Heart left ventricle (tissue), 16 donors: Measurements from ENCODE around the gene ACSL1. TPM values are rescaled to one million over a fixed set of nuclear protein-coding genes. Genes with fewer than 3 reads are reported as not detected.

Experiments
- ATAC-seq, 4 donors: fragments of 200-7000 bp; cut with Tn5 transposase; one replicate each; pipeline ENCODE4 v1.9.1; 2020 to 2022; ENCODE audit warnings: moderate library complexity in 4 of 4, mild to moderate bottlenecking in 3 of 4, moderate number of reproducible peaks in 1 of 4
- DNase-seq, 5 donors: peaks; one replicate each; pipeline ENCODE4 v3.0.0-alpha.2; 2020
- H3K27ac ChIP-seq, 12 donors: fragments of 200-600 bp; sonication (generic) in 4 of 12; one replicate each; pipeline versions ENCODE4 v1.5.0 to v1.8.0; 2016 to 2022; ENCODE audit warnings: mild to moderate bottlenecking in 2 of 12
- H3K27me3 ChIP-seq, 9 donors: fragments of 200-600 bp; sonication (generic) in 2 of 9; one replicate each; pipeline versions ENCODE4 v1.5.1 to v1.8.0; 2016 to 2022; ENCODE audit warnings: mild to moderate bottlenecking in 3 of 9
- H3K36me3 ChIP-seq, 9 donors: fragments of 200-600 bp; sonication (generic) in 2 of 9; one replicate each; pipeline versions ENCODE4 v1.5.0 to v1.8.0; 2018 to 2022; ENCODE audit warnings: mild to moderate bottlenecking in 2 of 9
- H3K4me1 ChIP-seq, 12 donors: fragments of 200-600 bp; sonication (generic) in 4 of 12; one replicate each; pipeline versions ENCODE4 v1.5.0 to v1.8.0; 2016 to 2022; ENCODE audit warnings: mild to moderate bottlenecking in 3 of 12
- H3K4me3 ChIP-seq, 12 donors: fragments of 200-600 bp; sonication (generic) in 4 of 12; one replicate each; pipeline versions ENCODE4 v1.5.0 to v1.8.0; 2017 to 2022; ENCODE audit warnings: mild to moderate bottlenecking in 9 of 12, moderate library complexity in 4 of 12
- H3K9me3 ChIP-seq, 12 donors: fragments of 200-600 bp; sonication (generic) in 4 of 12; one replicate each; pipeline versions ENCODE4 v1.5.0 to v1.8.0; 2016 to 2022; ENCODE audit warnings: mild to moderate bottlenecking in 1 of 12
- POLR2A ChIP-seq, 2 donors: fragments of 450-650 bp; IDR thresholded peaks; one replicate each; pipeline ENCODE4 v1.6.1; 2017; ENCODE audit warnings: antibody characterized with exemption in 2 of 2, mild to moderate bottlenecking in 2 of 2, moderate library complexity in 2 of 2
- WGBS, 4 donors: extraction: QIAGEN DNeasy Blood & Tissue Kit in 2 of 4; methylation state at CpG; one replicate each; pipeline versions ENCODE4 v1.1.5 to v1.1.7; 2013 to 2018; 5-methylcytosine and 5-hydroxymethylcytosine counted together
- intact Hi-C, 10 donors: fragments of 100-400 bp; cut with DNase I; formaldehyde crosslinking; loops; one replicate each; pipeline versions ENCODE4 v1.11.1 to v1.14.2; 2022
- polyA plus RNA-seq, 2 donors: library from polyadenylated mRNA; stranded (reverse); fragments of 200-250 nt; gene quantifications; one replicate each; pipeline ENCODE4 v1.2.3, GENCODE V29; 2013
- total RNA-seq, 9 donors: library from RNA; depleted of rRNA in 2 of 9; stranded (reverse); fragments of >200 nt in 2 of 9; fragmentation: NEBNext Ultra II Directional in 3 of 9; extraction: Animal tissue kit (Norgen Biotek cat#: 25700) in 3 of 9; gene quantifications; one replicate each; pipeline versions ENCODE4 v1.1.0 to v1.2.4, GENCODE V29; 2016 to 2023
- TF ChIP-seq, protein P1 (sequence below), 12 donors: fragments of 200-600 bp; sonication (generic) in 4 of 12; IDR thresholded peaks; one replicate each; pipeline versions ENCODE4 v1.5.0 to v1.8.0; 2018 to 2022; ENCODE audit warnings: antibody characterized with exemption in 12 of 12, mild to moderate bottlenecking in 5 of 12
- donor health status: ischemic (EF 13 %, LVEDD 7.1; RV severe dilation, severe dysfunction).
- donor health status: healthy with polysubstance abuse.
- donor health status: DM: no; HTN: yes; CAD: no.
- donor health status: DM: no; HTN: no; CAD: no.
- donor health status: ischemic (EF 25% LVEDD 6.9; RV normal size, moderate dysfunction).
- donor health status: ischemic (EF 25% LVEDD 5.7; RV mildly dilated, moderate dysfunction).
- donor health status: healthy.
- donor health status: DM: yes; HTN: yes; CAD: no.
- donor health status: ischemic (EF 35%, LVEDD 5.7; RV mildly dilated, moderate dysfunction).
- donor health status: nonischemic (EF 11% LVEDD 7.7; RV severe dilation, severe dysfunction).
- donor health status: DM: yes; HTN: yes; CAD: no.
- donor health status: PGD.
- donor health status: ischemic (EF 29% LVEDD 5.4; RV normal size, mild dysfunction).
- donor health status: nonischemic (EF 23%, LVEDD 6.1; RV moderate dilation, normal function).

Gene ACSL1
- total and polyA plus RNA-seq, 11 donors = 171 to 603 (median 266) TPM

DNA sequence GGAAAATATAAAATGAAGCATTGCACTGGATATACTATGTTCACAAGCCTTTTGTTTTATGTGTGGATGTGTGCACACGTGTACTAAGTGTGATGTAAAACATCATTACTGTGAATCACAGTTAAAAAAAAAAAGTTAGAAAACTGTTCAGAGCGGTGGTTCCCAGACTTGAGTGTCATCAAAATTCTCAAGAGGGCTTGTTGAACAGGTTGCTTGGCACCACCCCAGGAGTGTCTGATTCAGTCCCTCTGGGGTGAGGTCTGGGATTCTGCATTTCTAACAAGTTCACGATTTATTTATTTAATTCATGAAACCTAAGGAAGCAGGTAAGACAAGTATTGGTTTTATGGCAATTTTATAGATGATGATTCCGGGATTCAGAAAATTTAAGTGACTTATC lies 93.6 kb downstream of the ACSL1 start:
- Histone ChIP-seq H3K36me3 (no peaks in the 10 kb centered on the region), H3K27me3 (no peaks in the 10 kb centered on the region), H3K4me1 (peaks cover 0 to 20% (median 11%) of the 10 kb centered on the region in 12 donors), H3K9me3 (peaks cover 0 to 6% (median 0%) of the 10 kb centered on the region in 12 donors), H3K27ac (no peak overlapping the region), H3K4me3 (peak overlapping the region in 2 of 12 donors; percentile 17 to 87)
- TF ChIP-seq POLR2A (IDR thresholded peaks at IDR 0.05) = no peak
- TF ChIP-seq, protein P1, sequence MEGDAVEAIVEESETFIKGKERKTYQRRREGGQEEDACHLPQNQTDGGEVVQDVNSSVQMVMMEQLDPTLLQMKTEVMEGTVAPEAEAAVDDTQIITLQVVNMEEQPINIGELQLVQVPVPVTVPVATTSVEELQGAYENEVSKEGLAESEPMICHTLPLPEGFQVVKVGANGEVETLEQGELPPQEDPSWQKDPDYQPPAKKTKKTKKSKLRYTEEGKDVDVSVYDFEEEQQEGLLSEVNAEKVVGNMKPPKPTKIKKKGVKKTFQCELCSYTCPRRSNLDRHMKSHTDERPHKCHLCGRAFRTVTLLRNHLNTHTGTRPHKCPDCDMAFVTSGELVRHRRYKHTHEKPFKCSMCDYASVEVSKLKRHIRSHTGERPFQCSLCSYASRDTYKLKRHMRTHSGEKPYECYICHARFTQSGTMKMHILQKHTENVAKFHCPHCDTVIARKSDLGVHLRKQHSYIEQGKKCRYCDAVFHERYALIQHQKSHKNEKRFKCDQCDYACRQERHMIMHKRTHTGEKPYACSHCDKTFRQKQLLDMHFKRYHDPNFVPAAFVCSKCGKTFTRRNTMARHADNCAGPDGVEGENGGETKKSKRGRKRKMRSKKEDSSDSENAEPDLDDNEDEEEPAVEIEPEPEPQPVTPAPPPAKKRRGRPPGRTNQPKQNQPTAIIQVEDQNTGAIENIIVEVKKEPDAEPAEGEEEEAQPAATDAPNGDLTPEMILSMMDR (IDR thresholded peaks at IDR 0.05) = no peak
- DNase-seq (no peak), ATAC-seq (no peak)
- intact Hi-C loops = loop anchor here in 8 of 10 donors (5.0 to 10.0 kb wide), 6 partner anchors 75 to 1287 kb away; partner anchors contain the start of genes CASP3 (in 6 of the 8), PRIMPOL (in 6 of the 8) and CDKN2AIP (in 1 of the 8)
- 64 to 67% (median 65%) methylated on average over 4 of the region's 4 CpGs for WGBS, 4 donors

DNA sequence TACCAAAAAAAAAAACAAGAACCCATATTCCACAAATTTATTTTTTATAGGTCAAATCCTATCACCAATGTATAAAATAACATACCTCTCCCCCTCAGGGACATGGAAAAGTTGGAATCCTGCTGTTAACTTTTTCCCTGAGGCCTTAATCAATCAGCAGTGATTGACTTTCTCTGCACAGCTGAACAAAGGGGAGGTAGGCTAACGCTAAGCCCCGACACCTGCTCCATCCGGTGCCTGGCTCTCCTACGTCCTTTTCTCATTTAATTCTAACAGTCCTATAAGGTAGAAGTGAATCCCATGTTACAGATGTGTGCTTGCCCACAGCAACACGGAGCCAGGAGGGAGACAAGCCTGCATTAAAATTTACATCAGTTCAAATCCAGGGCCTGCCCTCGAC lies 94.7 kb downstream of the ACSL1 start:
- WGBS, 4 donors = 78 to 82% (median 81%) methylated on average over 6 of the region's 6 CpGs
- ATAC-seq = no peak
- intact Hi-C loops = loop anchor here in 8 of 10 donors (5.0 to 10.0 kb wide), 6 partner anchors 74 to 1286 kb away; partner anchors contain the start of genes CASP3 (in 6 of the 8), PRIMPOL (in 6 of the 8) and CDKN2AIP (in 1 of the 8)

DNA sequence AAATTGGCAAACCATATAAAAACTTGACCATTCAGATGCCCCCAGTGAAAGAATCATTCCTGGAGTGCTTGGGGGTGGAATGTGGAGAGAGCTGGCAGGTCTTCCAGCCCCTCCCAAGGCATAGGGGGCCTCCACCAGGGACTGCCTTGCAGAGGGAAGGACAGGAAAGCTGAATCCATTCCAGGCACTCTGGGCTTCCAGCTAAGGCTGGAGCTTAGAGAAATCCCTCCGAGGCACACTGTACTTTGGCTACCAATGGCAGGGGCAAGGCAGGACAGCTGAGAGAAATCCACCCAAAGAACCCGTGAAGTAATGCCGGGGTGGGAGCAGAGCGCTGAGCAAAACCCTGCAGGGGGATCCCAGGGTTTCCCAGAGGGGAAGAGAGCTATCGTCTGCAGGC lies 95.8 kb downstream of the ACSL1 start:
- TF ChIP-seq, protein P1 (IDR thresholded peaks at IDR 0.05) = no peak
- no peak for TF ChIP-seq POLR2A (IDR thresholded peaks at IDR 0.05)
- Histone ChIP-seq H3K27me3 (no peaks in the 10 kb centered on the region), H3K4me3 (peak overlapping the region in 1 of 12 donors; percentile 13), H3K27ac (peak overlapping the region in 4 of 12 donors; percentile 3 to 58 (median 43)), H3K4me1 (peaks cover 0 to 20% (median 11%) of the 10 kb centered on the region in 12 donors), H3K36me3 (no peaks in the 10 kb centered on the region), H3K9me3 (peaks cover 0 to 6% (median 0%) of the 10 kb centered on the region in 12 donors)
- no peak for ATAC-seq
- DNase-seq = no peak
- WGBS, 4 donors = 43 to 53% (median 48%) methylated on average over 5 of the region's 5 CpGs
- intact Hi-C loops = loop anchor here in 8 of 10 donors (5.0 to 10.0 kb wide), 7 partner anchors 73 to 1285 kb away; partner anchors contain the start of genes CASP3 (in 6 of the 8), PRIMPOL (in 6 of the 8) and CDKN2AIP (in 1 of the 8)

More for the DNA sequence above, 94.7 kb downstream of the ACSL1 start:
- Histone ChIP-seq H3K27me3 (no peaks in the 10 kb centered on the region), H3K27ac (no peak overlapping the region), H3K9me3 (peaks cover 0 to 6% (median 0%) of the 10 kb centered on the region in 12 donors), H3K4me1 (peaks cover 0 to 20% (median 11%) of the 10 kb centered on the region in 12 donors), H3K36me3 (no peaks in the 10 kb centered on the region), H3K4me3 (no peak overlapping the region)
- no peak for TF ChIP-seq POLR2A (IDR thresholded peaks at IDR 0.05)
- TF ChIP-seq, protein P1 (IDR thresholded peaks at IDR 0.05) = no peak
- no peak for DNase-seq

- Histone ChIP-seq H3K27ac (no peak overlapping the region), H3K4me1 (peaks cover 0 to 14% (median 8%) of the 10 kb centered on the region in 12 donors), H3K27me3 (no peaks in the 10 kb centered on the region), H3K36me3 (no peaks in the 10 kb centered on the region), H3K9me3 (peaks cover 0 to 6% (median 0%) of the 10 kb centered on the region in 12 donors), H3K4me3 (no peak overlapping the region)
- no peak for DNase-seq
- intact Hi-C loops = loop anchor here in 1 of 10 donors (10.0 kb wide), 1 partner anchor 184 kb away; no protein-coding TSS in a partner anchor
- WGBS, 4 donors = 61 to 88% (median 82%) methylated on average over 2 of the region's 2 CpGs
- ATAC-seq = no peak
- TF ChIP-seq, protein P1 (IDR thresholded peaks at IDR 0.05) = no peak
- TF ChIP-seq POLR2A (IDR thresholded peaks at IDR 0.05) = no peak
Observed at GRCh38 chr4:184728858-184729257, 96.9 kb downstream of the ACSL1 start.
